Prostate gland (tissue), 2 donors: ENCODE data around the gene TFF1. TPM values are rescaled to one million over a fixed set of nuclear protein-coding genes. Genes with fewer than 3 reads are reported as not detected.

ENCODE experiments used
- DNase-seq: peaks from one replicate; pipeline ENCODE4 v3.0.0-alpha.2; 2019; ENCODE audit warnings: low spot score
- H3K27ac ChIP-seq, 2 donors: fragments of 200-600 bp; sonication (generic); 2 replicates each; pipeline ENCODE4 v1.5.1; 2017 to 2019
- H3K27me3 ChIP-seq: fragments of 200-600 bp; sonication (generic); replicated peaks from 2 replicates; pipeline ENCODE4 v1.5.1; 2019; ENCODE audit not compliant: insufficient read depth
- H3K36me3 ChIP-seq, 2 donors: fragments of 200-600 bp; sonication (generic); 1 replicate in 1 of 2; 2 replicates in 1 of 2; pipeline versions ENCODE4 v1.5.1 to v1.8.1; 2017 to 2019
- H3K4me1 ChIP-seq: fragments of 200-600 bp; sonication (generic); replicated peaks from 2 replicates; pipeline ENCODE4 v1.5.1; 2019
- H3K4me3 ChIP-seq, 2 donors: fragments of 200-600 bp; sonication (generic); 2 replicates each; pipeline ENCODE4 v1.5.1; 2017 to 2019
- H3K9me3 ChIP-seq: fragments of 200-600 bp; sonication (generic); 2 replicates; pipeline ENCODE4 v1.5.1; 2017
- CTCF ChIP-seq, 4 experiments: fragments of 200-600 bp in 2 of 4; fragments of 450-650 bp in 2 of 4; sonication (generic) in 2 of 4; IDR thresholded peaks; 1 replicate in 3 of 4; 2 replicates in 1 of 4; pipeline ENCODE4 v1.5.1; 2016 to 2019; ENCODE audit warnings: antibody characterized with exemption in 4 of 4, mild to moderate bottlenecking in 2 of 4, moderate library complexity in 2 of 4
- POLR2A ChIP-seq: fragments of 450-650 bp; IDR thresholded peaks from one replicate; pipeline ENCODE4 v1.6.1; 2016; ENCODE audit warnings: antibody characterized with exemption, mild to moderate bottlenecking
- POLR2AphosphoS5 ChIP-seq: sonication (generic); formaldehyde crosslinking; IDR thresholded peaks from one replicate; pipeline ENCODE4 v1.6.1; 2017; ENCODE audit warnings: antibody characterized with exemption
- WGBS: methylation state at CpG from one replicate; pipeline ENCODE4 v1.1.5; 2018; 5-methylcytosine and 5-hydroxymethylcytosine counted together
- intact Hi-C: fragments of 100-400 bp; cut with DNase I; formaldehyde crosslinking; loops from one replicate; pipeline ENCODE4 v1.14.2; 2022
- total RNA-seq, 2 donors: library from RNA; depleted of rRNA; stranded (reverse); fragments of >200 nt; gene quantifications; one replicate each; pipeline ENCODE4 v1.1.0, GENCODE V29; 2016

Gene TFF1
- total RNA-seq, 2 donors from 2014 or later, result 4.7 to 16.2 TPM

GRCh38 chr21:42405064-42406013, 39.0 kb upstream of the TFF1 start:
- no peak for TF ChIP-seq POLR2A
- TF ChIP-seq CTCF (IDR thresholded peaks at IDR 0.05), result no peak
- no peak for TF ChIP-seq POLR2AphosphoS5
- Histone ChIP-seq H3K27ac (no peak overlapping the region), H3K27me3 (no peaks in the 10 kb centered on the region), H3K4me1 (no peaks in the 10 kb centered on the region), H3K36me3 (no peaks in the 10 kb centered on the region), H3K9me3 (no peaks in the 10 kb centered on the region), H3K4me3 (no peak overlapping the region)
- DNase-seq, result no peak
- intact Hi-C loops, result no loop called here
- 91% methylated on average over 23 of the region's 23 CpGs for WGBS

GRCh38 chr21:42404539-42404938, 38.2 kb upstream of the TFF1 start:
- WGBS, result 88% methylated on average over 10 of the region's 10 CpGs
- Histone ChIP-seq H3K36me3 (no peaks in the 10 kb centered on the region), H3K4me1 (no peaks in the 10 kb centered on the region), H3K27ac (no peak overlapping the region), H3K4me3 (no peak overlapping the region), H3K9me3 (no peaks in the 10 kb centered on the region), H3K27me3 (no peaks in the 10 kb centered on the region)
- intact Hi-C loops, result no loop called here
- TF ChIP-seq POLR2AphosphoS5 (no peak), POLR2A (no peak), CTCF (IDR thresholded peaks at IDR 0.05) (no peak)
- no peak for DNase-seq

DNA sequence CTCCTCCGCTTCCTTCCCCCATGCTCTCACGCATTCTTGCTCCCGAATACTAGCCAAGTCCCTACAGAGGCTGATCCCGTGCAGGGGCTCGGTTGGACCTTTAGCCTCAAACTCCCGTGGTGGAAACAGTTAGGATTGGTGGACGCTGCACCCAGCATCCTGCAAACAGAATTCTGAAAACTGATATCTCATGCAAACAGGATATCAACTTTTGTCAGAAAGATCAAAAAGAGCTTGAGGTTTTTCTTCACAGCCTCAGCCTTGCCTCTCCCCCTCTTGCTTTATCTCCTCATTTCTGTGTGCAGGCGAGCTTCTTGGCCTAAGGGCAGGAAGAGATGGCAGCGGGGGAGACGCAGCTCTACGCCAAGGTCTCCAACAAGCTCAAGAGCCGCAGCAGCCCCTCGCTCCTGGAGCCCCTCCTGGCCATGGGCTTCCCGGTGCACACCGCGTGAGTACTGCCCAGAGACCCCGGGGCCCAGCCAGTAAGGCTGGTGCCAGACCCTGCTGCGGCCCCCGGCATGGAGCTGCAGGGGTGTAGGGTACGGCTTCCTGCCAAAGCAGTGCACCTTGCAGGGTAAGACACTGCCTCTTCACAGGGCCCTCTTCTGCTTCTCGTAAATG, 37.4 kb upstream of the TFF1 start, which contains the start of gene UBASH3A:
Gene UBASH3A, plus strand, starts transcription at position 292 of the 621 bp plus-strand sequence. Its CDS starts 44 bp downstream, at position 336.
- intact Hi-C loops, result no loop called here
- no peak for DNase-seq
- H3K27ac ChIP-seq, result no peak within 1 kb of the TSS
- 76% methylated on average over 21 of the region's 21 CpGs for whole genome bisulfite sequencing
- H3K27me3 ChIP-seq, result no peaks in the 10 kb centered on the region
- no peaks in the 10 kb centered on the region for H3K4me1 ChIP-seq
- no peaks in the 10 kb centered on the region for H3K9me3 ChIP-seq
- TF ChIP-seq POLR2A (no peak), CTCF (IDR thresholded peaks at IDR 0.05) (no peak), POLR2AphosphoS5 (no peak)
- H3K4me3 ChIP-seq, result no peak within 1 kb of the TSS
- no peaks in the 10 kb centered on the region for H3K36me3 ChIP-seq

GRCh38 chr21:42401820-42402251, 35.5 kb upstream of the TFF1 start:
- Histone ChIP-seq H3K36me3 (no peaks in the 10 kb centered on the region), H3K4me1 (no peaks in the 10 kb centered on the region), H3K27me3 (no peaks in the 10 kb centered on the region), H3K27ac (no peak overlapping the region), H3K9me3 (no peaks in the 10 kb centered on the region), H3K4me3 (no peak overlapping the region)
- intact Hi-C loops, result no loop called here
- WGBS, result 88% methylated on average over 2 of the region's 2 CpGs
- TF ChIP-seq POLR2A, result no peak
- TF ChIP-seq POLR2AphosphoS5, result no peak
- no peak for TF ChIP-seq CTCF (IDR thresholded peaks at IDR 0.05)
- DNase-seq, result no peak
